PC-9 (cell line): Measurements from ENCODE around the gene PIK3C2G. TPM values are rescaled to one million over a fixed set of nuclear protein-coding genes. Genes with fewer than 3 reads are reported as not detected.
A peak's percentile ranks its signal among the peaks of the same experiment; 100 is the strongest.

ENCODE experiments used
- BruUV-seq: library from RNA; stranded (reverse); fragments of 400-500 nt; replicated peaks from 2 replicates; lab custom pipeline; 2021; lab: Mats Ljungman, UMichigan
- CTCF ChIA-PET: fragments of 300-600 bp; sonication (Branson Sonifier 250); formaldehyde crosslinking; loops from one replicate; lab custom pipeline; 2022; ENCODE audit warnings: antibody characterized with exemption; lab: Charles Lee
- POLR2A ChIA-PET: fragments of 300-600 bp; sonication (Branson Sonifier 250); formaldehyde crosslinking; loops from one replicate; lab custom pipeline; 2022; ENCODE audit warnings: antibody characterized with exemption; ENCODE audit not compliant: unreplicated experiment; lab: Charles Lee
- DNase-seq, 2 experiments: peaks; one replicate each; pipeline versions ENCODE4 v3.0.0 to v3.0.0-alpha.2; 2015 to 2022; ENCODE audit warnings: mixed read lengths in 1 of 2
- H2AFZ ChIP-seq: fragments of 200-600 bp; sonication (generic); 2 replicates; pipeline ENCODE4 v1.8.1; 2017; ENCODE audit warnings: antibody characterized with exemption
- H3F3A ChIP-seq: fragments of 200-600 bp; sonication (generic); 2 replicates; pipeline ENCODE4 v1.8.1; 2017; ENCODE audit warnings: antibody characterized with exemption, mild to moderate bottlenecking, low read depth; ENCODE audit not compliant: insufficient read depth
- H3K27ac ChIP-seq: fragments of 200-600 bp; sonication (generic); 2 replicates; pipeline ENCODE4 v1.6.1; 2016; ENCODE audit warnings: mixed run types
- H3K27me3 ChIP-seq: fragments of 200-600 bp; sonication (generic); 2 replicates; pipeline ENCODE4 v1.6.1; 2016; ENCODE audit warnings: low read depth, mixed run types; ENCODE audit not compliant: insufficient read depth
- H3K36me3 ChIP-seq: fragments of 200-600 bp; sonication (generic); 2 replicates; pipeline ENCODE4 v1.6.1; 2016; ENCODE audit warnings: low read depth, mixed run types
- H3K4me1 ChIP-seq: fragments of 200-600 bp; sonication (generic); replicated peaks from 2 replicates; pipeline ENCODE4 v1.6.1; 2016; ENCODE audit warnings: mixed run types; ENCODE audit not compliant: insufficient read depth
- H3K4me2 ChIP-seq: fragments of 200-600 bp; sonication (generic); 2 replicates; pipeline ENCODE4 v1.6.1; 2017; ENCODE audit warnings: mixed run types
- H3K4me3 ChIP-seq: fragments of 200-600 bp; sonication (generic); 2 replicates; pipeline ENCODE4 v1.6.1; 2016; ENCODE audit warnings: mixed run types
- H3K79me2 ChIP-seq: fragments of 200-600 bp; sonication (generic); 2 replicates; pipeline ENCODE4 v1.6.1; 2017; ENCODE audit warnings: low read depth, mixed run types
- H3K9me2 ChIP-seq: fragments of 200-600 bp; sonication (generic); 2 replicates; pipeline ENCODE4 v1.8.1; 2017; ENCODE audit warnings: mild to moderate bottlenecking; ENCODE audit not compliant: insufficient read depth
- H3K9me3 ChIP-seq: fragments of 200-600 bp; sonication (generic); 2 replicates; pipeline ENCODE4 v1.8.1; 2016; ENCODE audit warnings: low read depth; ENCODE audit not compliant: insufficient read depth
- H4K20me1 ChIP-seq: fragments of 200-600 bp; sonication (generic); 2 replicates; pipeline ENCODE4 v1.8.1; 2017; ENCODE audit not compliant: insufficient read depth
- EZH2 ChIP-seq: fragments of 200-600 bp; sonication (generic); IDR thresholded peaks from 2 replicates; pipeline ENCODE4 v1.8.0; 2017; ENCODE audit warnings: antibody characterized with exemption, low read depth
- intact Hi-C: fragments of 100-400 bp; cut with micrococcal nuclease; formaldehyde crosslinking; loops from one replicate; pipeline ENCODE4 v1.10.0; 2022; ENCODE audit not compliant: unreplicated experiment
- total RNA-seq: library from RNA; stranded (reverse); gene quantifications from 2 replicates; pipeline ENCODE4 v1.2.3, GENCODE V29; 2021
- TF ChIP-seq, protein P1 (sequence below): fragments of 200-600 bp; sonication (generic); conservative IDR thresholded peaks from 2 replicates; pipeline ENCODE4 v1.6.1; 2017; ENCODE audit warnings: mixed run types, antibody characterized with exemption, mild to moderate bottlenecking, moderate library complexity

The PIK3C2G gene
- total RNA-seq, 1 experiment from 2014 or later, result 1.4 TPM

DNA sequence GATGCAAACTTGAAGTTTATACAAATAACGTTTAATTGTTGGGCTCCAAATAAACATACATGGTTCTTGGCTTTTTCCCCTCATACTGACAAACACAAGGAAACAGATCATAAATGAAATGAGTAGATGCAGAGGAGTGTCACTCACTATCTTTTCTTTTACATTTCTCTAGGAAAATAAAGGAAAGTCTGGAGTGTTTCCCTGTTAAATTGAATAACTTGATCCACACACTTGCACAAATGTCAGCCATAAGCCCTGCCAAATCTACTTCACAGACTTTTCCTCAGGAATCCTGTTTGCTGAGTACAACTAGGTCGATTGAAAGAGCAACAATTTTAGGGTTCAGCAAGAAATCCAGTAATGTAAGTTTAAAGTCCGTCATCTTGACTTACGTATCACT lies 301.2 kb downstream of the PIK3C2G start:
- Histone ChIP-seq H3K9me3 (no peaks in the 10 kb centered on the region), H3K4me2 (no peak overlapping the region), H3K27me3 (no peaks in the 10 kb centered on the region), H3K4me3 (no peak overlapping the region), H3K27ac (no peak overlapping the region), H3K36me3 (no peaks in the 10 kb centered on the region), H2AFZ (no peak overlapping the region), H3F3A (no peaks in the 10 kb centered on the region), H3K9me2 (no peaks in the 10 kb centered on the region; the same call in 1 of the 2 replicates), H3K79me2 (no peaks in the 10 kb centered on the region), H3K4me1 (no peaks in the 10 kb centered on the region), H4K20me1 (no peaks in the 10 kb centered on the region)
- POLR2A ChIA-PET, result no interaction called here
- CTCF ChIA-PET, result no interaction called here
- no peak for DNase-seq
- BruUV-seq, result no TSS peak
- TF ChIP-seq, protein P1, sequence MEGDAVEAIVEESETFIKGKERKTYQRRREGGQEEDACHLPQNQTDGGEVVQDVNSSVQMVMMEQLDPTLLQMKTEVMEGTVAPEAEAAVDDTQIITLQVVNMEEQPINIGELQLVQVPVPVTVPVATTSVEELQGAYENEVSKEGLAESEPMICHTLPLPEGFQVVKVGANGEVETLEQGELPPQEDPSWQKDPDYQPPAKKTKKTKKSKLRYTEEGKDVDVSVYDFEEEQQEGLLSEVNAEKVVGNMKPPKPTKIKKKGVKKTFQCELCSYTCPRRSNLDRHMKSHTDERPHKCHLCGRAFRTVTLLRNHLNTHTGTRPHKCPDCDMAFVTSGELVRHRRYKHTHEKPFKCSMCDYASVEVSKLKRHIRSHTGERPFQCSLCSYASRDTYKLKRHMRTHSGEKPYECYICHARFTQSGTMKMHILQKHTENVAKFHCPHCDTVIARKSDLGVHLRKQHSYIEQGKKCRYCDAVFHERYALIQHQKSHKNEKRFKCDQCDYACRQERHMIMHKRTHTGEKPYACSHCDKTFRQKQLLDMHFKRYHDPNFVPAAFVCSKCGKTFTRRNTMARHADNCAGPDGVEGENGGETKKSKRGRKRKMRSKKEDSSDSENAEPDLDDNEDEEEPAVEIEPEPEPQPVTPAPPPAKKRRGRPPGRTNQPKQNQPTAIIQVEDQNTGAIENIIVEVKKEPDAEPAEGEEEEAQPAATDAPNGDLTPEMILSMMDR, result no peak
- TF ChIP-seq EZH2, result no peak
- intact Hi-C loops, result no loop called here

DNA sequence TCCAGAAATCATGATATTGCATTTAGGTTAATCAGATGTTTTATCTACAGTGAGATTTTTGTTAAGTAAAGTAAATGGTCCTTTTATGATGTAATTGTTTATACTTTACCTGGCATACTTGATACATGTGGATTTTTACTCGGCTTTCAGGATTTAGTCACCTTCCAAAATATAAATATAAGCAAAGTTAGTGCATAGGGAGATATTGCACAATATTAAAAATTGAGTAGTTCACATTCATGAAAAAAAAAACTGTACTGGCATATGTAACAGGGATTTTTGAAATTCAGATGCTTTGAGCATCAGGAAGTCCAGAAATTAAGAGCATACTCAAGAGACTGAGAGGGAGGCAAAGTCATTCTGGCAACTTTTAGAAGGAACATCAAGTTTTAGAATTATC lies 303.0 kb downstream of the PIK3C2G start:
- Histone ChIP-seq H3K4me3 (no peak overlapping the region), H3K27ac (no peak overlapping the region), H2AFZ (no peak overlapping the region), H3K4me2 (no peak overlapping the region), H3K4me1 (no peaks in the 10 kb centered on the region), H4K20me1 (no peaks in the 10 kb centered on the region), H3K9me3 (no peaks in the 10 kb centered on the region), H3K36me3 (no peaks in the 10 kb centered on the region), H3K79me2 (no peaks in the 10 kb centered on the region), H3F3A (no peaks in the 10 kb centered on the region), H3K9me2 (no peaks in the 10 kb centered on the region; the same call in 1 of the 2 replicates), H3K27me3 (no peaks in the 10 kb centered on the region)
- DNase-seq, result no peak
- TF ChIP-seq, protein P1, result no peak
- no peak for TF ChIP-seq EZH2
- BruUV-seq, result no TSS peak
- ChIA-PET POLR2A (no interaction called here), CTCF (no interaction called here)
- intact Hi-C loops, result no loop called here

DNA sequence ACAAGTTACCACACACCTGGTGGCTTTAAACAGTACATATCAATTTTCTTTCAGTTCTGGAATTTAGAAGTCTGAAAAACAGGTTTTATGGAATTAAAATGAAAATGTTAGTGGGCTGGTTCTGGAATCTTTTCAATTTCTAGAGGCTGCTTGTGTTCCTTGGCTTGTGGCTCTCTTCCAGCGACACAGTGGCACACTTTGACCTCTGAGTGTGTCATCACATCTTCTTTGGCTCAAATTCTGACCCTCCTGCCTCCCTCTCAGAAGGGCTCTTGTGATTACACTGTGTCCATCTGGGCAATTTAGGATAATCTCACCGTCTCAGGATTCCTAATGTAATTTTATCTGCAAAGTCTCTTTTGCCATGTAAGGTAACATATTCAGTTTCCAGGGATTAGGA lies 306.5 kb downstream of the PIK3C2G start:
- no peak for DNase-seq
- no peak overlapping the region for H3K4me3 ChIP-seq
- no peak overlapping the region for H3K27ac ChIP-seq
- ChIA-PET POLR2A (no interaction called here), CTCF (no interaction called here)
- no peaks in the 10 kb centered on the region for H3K9me3 ChIP-seq
- no peaks in the 10 kb centered on the region for H3K79me2 ChIP-seq
- H3F3A ChIP-seq, result no peaks in the 10 kb centered on the region
- no peaks in the 10 kb centered on the region for H4K20me1 ChIP-seq
- no TSS peak for BruUV-seq
- H2AFZ ChIP-seq, result 0 out of 2 replicates have a peak overlapping the region, but pooled peaks have one; percentile 23
- TF ChIP-seq, protein P1, result no peak
- TF ChIP-seq EZH2, result no peak
- H3K9me2 ChIP-seq, result no peaks in the 10 kb centered on the region; the same call in 1 of the 2 replicates
- no peaks in the 10 kb centered on the region for H3K27me3 ChIP-seq
- H3K4me1 ChIP-seq, result no peaks in the 10 kb centered on the region
- intact Hi-C loops, result no loop called here
- H3K36me3 ChIP-seq, result no peaks in the 10 kb centered on the region
- H3K4me2 ChIP-seq, result no peak overlapping the region
